A204.1 (cell line): ENCODE data around the gene CDK17.
A peak's percentile ranks its signal among the peaks of the same experiment; 100 is the strongest.
"Not testable (repeated sequence)": the region's sequence is repeated elsewhere in the genome, so short reads cannot be mapped to it uniquely, and the experiment has no call there.

Source experiments
- FAIRE-seq: peaks from 2 replicates; lab custom pipeline; 2012; peaks lifted over from hg19 to GRCh38; lab: Jason Lieb, UNC

Gene CDK17

DNA sequence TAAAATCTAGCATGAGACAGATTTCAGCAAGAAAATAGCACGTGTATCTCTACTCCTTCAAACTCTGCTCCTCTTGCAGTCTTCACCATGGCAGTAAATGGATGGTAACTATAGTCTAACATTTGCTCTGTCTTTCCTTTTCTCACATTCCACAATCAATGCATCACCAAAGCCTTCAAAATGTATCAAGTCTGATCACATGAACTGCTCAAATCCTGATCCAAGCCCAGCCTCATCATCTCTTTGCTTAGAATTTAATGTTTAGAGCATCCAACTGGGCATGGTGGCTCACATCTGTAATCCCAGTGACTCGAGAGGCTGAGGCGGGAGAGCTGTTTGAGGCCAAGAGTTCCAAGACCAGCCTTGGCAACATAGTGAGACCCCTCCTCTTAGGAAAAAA lies 45.9 kb downstream of the CDK17 start:
- no peak for FAIRE-seq

DNA sequence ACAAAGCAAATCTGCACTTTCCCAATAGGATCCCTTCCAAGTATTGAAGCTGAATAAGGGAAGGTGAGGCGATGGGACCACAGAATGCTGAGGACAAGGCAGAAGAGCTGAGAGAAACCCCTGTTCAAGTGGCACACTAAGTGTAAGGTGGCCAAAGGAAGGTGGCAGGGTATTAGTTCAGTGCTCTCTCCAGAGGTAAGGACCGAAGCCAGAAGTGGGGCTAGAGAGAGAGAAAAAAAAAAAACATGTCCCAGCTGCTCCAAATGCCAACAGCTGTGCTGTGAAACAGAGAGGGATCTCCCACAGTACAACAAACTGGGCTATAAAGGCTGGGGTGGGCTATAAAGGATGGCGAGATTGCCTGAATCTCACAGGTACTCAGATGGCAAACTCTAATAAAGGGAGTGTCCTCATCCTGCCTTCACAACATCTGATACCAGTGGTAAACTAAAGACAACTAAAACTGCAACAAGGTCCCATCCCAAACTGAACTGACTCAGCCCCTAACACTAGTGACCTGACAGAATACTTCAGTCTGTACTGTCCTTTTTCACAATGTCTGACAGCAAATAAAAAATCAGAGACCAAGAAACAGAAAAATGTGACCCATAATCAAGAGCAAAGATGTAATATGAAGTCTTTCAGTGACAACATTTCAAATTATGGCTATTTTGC lies 47.9 kb downstream of the CDK17 start:
- no peak for FAIRE-seq

DNA sequence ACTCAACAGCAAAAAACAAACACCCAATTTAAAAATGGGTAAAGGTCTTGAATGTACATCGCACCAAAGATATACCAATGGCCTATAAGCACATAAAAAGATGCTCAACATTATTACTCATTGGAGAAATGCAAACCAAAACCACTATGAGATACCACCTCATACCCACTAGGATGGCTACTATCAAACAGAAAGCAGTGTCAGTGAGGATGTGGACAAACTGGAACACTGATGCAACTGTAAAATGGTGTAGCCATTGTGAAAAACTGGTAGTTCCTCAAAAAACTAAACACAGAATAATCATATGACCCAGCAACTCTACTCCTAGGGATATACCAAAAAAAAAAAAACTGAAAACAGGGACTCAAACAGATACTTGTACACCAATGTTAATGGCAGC lies 49.3 kb downstream of the CDK17 start:
- FAIRE-seq = no peak

DNA sequence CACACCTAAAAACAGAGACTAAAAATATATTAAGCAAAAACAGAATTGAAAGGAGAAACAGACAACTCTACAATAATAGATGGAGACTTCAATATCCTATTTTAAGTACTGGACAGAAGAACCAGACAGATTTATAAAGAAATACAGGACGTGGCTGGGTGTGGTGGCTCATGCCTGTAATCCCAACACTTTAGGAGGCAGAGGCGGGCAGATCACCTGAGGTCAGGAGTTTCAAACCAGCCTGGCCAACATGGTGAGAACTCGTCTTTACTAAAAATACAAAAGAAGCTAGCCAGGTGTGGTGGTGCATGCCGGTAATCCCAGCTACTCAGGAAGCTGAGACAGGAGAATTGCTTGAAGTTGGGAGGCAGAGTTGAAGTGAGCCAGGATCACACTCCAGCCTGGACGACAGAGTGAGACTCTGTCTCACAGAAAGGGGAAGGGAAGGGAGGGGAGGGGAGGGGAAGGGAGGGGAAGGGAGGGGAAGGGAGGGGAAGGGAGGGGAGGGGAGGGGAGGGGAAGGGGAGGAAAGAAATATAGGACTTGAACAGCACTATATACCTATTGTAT lies 53.0 kb downstream of the CDK17 start:
- no peak for FAIRE-seq

DNA sequence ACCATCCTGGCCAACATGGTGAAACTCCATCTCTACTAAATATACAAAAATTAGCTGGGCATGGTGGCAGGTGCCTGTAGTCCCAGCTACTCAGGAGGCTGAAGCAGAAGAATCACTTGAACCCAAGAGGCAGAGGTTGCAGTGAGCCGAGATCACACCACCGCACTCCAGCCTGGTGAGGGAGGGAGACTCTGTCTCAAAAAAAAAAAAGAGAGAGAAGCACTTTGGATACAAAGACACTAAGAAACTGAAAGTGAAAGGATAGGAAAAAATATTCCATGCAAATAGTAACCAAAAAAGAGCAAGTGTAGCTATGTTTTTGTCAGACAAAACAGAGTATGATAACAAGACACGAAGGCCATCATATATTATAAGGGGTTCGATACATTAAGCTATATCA lies 53.5 kb downstream of the CDK17 start:
- FAIRE-seq = peak; percentile 11

DNA sequence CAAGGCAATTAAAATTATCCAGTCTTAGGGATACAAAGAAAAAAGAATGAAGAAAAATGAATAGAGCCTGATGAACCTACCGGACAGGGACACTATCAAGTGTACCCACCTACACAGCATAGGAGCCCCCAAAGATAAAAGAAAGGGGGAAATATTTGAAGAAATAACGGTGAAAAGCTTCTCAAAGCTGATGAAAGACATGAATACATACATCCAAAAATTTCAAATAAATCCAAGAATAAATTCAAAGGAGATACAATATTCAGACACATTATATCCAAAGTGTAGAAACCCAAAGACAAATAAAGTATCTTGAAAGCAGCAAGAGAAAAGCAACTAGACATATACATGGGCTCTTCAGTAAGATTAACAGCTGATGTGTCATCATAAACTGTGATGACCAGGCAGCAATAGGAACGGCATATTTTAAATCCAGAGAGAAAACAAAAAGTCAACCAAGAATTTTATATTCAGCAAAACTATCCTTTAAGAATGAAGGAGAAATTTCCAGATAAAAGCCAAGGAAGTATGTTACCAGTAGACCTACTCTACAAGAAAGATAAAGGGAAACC lies 56.0 kb downstream of the CDK17 start:
- FAIRE-seq = no peak

DNA sequence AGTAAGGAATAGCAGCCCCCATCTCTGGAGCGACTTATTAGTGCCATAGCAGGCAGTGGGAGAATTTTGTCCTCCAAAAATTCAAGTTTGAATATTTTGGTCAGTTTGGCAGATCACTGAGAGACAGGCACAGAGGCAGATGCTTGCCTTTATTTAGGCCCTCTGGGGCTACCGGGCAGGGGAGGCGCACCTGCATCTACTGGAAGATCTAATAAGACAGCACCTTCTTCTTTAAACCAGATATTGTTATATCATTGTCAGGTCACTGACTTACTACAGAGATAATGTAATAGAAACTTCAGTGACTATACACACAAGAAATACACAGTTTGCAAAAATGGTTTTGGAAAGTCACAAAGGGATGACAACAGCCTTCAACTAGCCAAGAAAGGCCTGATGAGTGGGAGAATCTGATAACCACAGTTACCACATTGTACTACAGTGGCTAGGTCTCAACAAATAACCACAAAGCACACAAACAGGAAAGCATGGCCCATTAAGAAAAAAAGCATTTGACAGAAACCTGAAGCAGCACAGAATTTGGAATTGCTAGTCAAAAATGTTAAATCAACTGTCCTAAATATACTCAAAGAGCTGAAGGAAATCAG lies 56.8 kb downstream of the CDK17 start:
- no peak for FAIRE-seq

DNA sequence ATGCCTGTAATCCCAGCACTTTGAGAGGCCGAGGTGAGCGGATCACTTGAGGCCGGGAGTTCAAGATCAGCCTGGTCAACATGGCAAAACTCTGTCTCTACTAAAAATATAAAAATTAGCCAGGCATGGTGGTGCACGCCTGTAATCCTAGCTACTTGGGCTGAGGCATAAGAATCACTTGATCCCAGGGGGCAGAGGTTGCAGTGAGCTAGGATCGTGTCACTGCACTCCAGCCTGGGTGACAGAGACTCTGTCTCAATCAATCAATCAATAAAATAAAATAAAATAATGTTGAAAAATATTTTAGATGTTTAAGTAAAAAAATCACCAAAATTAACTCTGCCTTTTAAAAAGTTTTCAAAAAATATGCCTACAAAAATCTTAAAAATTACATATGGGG lies 60.6 kb downstream of the CDK17 start:
- FAIRE-seq = not testable (repeated sequence)

DNA sequence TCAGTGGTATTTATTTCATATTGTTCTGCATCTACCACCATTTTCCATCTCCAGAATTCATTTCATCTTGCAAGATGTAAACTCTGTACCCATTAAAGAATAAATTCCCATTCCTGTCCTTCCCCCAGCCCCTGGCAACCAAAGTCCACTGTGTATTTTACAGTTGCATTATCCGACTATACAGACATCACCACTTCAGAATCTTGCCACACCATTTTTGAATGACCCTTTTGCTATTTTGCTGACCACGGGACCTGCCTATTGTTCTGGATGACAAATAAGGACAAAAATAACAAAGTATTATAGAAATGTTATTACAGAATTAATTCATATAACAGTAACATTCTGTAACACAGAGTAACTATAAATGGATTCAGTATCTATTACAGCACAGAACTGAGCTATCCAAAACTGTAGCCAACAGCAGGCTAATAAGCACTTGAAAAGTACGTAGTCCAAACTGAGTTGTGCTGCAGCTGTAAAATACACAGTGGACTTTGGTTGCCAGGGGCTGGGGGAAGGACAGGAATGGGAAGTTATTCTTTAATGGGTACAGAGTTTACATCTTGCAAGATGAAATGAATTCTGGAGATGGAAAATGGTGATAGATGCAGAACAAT lies 61.3 kb downstream of the CDK17 start:
- no peak for FAIRE-seq

DNA sequence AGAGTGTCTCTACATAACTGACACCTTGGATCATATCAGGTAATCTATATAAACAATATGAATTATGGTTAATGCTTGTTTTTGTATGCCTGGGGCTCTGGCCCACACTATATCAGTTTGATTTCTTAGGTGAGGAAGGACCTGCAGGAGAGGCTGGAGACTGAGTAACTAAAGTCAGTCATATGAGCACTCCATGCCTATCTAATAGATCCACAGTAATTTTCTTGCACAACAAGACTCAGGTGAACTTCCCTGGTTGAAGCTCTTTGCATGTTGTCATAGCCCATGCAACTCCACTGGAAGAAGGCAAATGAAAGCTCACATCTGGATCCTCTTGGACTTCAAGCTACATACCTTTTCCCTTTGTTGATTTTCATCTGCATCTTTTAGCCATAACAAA lies 62.3 kb downstream of the CDK17 start:
- FAIRE-seq = no peak

DNA sequence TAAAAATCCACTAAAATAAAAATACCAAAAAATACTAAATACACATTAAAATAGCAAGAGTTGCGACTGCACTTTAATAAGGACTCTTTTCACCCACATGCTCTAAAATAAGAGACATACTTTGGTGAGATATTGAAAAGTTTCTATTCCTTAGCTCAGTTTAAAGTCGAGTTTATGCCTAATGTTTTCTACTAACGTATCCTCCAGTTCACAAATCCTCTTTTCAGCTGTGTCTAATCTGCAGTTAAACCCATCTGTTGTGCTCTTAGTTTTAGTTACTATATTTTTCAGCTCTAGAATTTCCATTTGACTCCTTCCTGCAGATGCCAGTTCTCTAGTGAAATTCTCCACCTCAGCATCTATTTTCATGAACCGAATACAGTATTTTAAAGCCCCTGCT lies 63.8 kb downstream of the CDK17 start:
- FAIRE-seq = no peak

DNA sequence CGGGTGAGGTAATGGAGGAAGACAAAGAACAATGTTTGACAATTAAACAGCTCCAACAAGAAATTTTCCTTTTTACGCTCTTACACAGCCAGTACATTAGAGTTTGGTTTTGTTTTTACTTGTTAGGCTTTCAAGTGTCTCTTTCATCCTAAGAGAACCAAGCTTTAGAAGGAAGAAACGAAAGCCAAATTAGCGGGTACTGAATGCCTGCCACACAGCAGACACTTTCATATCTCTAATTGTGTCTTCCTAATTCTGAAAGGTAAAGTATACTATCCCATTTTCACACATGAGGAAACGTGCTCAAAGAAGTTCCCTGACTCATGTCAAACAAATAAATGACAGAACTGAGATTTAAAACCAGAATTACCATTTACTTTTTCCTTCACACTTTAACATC lies 65.0 kb downstream of the CDK17 start:
- no peak for FAIRE-seq

DNA sequence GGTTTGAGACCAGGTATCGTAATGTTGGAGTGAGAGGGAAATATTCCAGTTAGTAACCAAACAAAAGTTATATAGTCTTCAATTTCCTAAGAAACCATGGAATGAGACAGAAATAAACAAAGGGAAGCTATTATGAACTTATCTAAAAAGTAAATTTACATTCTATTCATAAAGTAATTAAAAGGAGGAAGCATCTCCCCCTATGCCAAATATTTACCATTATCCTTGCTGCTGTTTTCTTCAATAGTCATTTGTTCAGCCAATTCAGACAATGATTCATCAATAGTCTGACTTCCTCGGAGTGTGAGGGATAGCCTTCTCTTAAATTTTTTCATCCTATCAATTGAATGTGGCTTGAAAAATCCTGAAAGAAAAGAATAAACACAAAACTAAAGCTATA lies 65.7 kb downstream of the CDK17 start:
- FAIRE-seq = no peak

DNA sequence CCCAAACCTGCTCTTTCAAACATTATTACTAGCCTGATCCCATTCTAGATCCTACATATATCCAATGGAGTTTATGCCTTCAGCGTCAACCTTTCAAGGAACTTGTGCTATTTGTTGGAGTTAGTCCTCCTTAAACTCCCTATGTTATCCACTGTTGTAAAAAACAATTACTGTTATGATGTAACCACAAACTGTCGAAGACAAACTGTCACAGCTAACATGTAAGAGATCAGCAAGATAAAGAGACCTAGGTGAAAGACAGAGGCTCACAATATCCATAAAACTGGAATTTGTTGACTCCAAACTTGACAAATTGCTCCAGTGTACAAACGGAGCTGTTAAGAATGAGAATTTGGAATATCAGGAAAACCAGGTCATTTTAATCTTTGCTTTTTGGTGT lies 70.7 kb downstream of the CDK17 start:
- no peak for FAIRE-seq

DNA sequence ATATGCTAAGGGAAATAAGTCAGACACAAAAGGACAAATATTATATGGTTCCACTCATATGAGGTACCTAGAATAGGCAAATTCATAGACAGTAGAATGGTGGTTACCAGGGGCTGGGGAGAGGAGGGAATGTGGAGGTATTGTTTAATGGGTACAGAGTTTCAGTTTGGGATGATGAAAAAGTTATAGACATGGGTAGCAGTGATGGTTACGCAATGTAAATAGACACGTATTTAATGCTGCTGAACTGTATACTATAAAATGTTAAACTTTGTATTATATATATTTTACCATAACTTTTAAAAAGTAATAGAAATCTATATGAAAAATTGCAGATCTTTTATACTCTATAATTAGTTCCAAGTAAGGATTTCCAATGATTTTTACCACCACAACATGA lies 71.2 kb downstream of the CDK17 start:
- no peak for FAIRE-seq

DNA sequence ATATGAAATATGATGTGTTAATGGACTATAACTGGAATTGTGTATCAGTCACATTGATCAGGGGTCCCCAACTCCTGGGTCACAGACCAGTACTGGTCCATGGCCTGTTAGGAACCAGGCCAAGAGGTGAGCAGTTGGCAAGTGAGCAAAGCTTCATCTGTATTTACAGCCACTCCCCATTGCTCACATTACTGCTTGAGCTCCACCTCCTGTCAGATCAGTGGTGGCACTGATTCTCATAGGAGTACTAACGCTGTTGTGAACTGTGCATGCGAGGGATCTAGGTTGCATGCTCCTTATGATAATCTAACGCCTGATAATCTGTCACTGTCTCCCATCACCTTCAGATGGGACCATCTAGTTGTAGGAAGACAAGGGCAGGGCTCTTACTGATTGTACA lies 72.3 kb downstream of the CDK17 start:
- no peak for FAIRE-seq

DNA sequence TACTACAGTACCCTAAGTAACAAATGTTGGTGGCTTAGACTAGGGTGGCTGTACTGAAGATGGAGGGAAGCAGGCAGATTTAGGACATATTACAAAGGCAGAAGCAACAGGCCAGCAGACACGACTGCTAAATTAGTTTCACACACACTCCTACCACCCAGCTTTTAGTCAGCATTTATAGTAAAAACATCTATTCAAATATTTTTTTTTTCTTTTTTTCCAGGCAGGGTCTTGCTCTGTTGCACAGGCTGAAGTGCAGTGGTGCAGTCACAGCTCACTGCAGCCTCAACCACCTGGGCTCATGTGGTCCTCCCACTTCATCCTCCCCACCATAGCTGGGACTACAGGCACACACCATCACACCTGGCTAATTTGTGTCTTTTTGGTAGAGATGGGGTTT lies 72.9 kb downstream of the CDK17 start:
- FAIRE-seq = no peak

DNA sequence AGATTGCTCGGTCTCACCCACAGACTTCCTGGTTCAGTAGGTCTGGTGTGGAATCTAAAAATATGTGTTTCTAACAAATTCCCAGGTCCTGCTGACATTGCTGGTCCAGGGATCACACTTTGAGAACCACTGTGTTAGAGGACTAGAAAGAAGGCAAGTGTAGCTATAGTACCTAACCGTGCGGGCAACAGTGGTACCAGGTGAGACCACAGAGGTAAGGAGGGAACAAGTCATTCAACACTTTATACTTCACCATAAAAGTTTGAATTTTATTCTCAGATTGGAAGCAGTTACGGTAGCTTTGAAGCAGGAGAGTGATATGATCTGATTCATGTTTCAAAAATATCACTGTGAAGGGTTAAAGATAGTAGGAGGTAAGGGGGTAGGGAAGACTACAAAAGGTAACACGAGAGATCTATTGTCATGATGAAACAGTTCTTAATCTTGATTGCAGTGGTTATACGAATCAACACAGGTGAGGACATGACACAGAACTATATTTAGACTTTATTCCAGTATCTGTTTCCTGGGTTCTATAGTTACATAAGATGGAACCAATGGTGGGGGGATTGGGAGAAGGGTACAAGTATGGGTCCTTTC lies 73.5 kb downstream of the CDK17 start:
- FAIRE-seq = no peak

DNA sequence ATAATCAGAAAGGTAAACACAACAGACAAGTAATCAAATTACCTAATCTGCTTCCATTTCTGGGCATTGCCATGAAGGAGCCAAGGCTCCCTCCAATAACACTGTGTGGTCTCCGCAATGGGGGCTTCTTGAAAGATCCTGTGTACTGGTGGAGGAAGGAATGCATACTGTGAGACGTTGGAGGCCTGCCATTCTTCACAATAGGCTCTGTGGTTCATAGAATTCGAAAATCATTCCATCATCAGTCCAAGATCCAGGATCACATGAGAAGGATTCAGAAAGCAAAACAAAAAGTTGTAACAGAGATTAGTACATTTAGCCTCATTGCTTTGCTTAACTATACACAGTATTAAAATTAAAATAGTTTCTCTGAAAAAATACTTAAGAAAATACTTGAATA lies 76.3 kb downstream of the CDK17 start:
- FAIRE-seq = no peak

DNA sequence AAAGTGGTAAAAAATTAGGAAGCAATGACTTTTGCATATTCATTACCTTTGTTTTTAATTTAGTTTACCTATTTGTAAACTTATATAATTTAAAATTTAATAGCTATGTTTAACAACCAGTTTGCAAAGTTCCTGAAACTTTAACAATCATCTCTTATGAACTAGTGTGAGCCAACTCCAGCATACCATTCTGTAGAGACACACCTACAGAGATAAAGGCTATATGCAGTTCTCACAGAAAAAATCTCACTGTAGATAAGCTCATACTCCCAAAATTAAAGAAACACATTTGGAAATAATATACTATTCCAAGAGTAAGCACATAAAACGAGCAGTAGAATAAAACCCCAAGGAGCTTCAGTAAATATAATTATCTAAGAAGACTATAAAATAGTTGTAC lies 77.5 kb downstream of the CDK17 start:
- FAIRE-seq = no peak

DNA sequence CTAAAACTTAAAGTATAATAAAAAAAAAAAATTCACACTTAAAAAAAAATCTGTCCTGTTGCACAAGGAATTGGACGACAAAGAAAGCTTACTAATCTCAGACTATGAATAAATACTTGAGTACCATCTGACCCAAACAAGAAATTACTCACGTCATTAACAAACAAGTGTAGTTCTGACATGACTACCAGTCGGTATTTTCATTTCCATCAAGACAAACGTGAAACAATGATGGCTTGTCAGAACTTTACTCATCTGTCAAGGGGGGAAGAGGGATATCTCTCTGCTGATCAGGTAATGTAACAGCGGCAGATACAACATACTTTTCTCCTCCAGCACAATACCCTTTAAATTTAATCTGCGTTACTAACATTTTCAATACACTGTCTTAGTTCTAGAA lies 78.3 kb downstream of the CDK17 start:
- FAIRE-seq = no peak

DNA sequence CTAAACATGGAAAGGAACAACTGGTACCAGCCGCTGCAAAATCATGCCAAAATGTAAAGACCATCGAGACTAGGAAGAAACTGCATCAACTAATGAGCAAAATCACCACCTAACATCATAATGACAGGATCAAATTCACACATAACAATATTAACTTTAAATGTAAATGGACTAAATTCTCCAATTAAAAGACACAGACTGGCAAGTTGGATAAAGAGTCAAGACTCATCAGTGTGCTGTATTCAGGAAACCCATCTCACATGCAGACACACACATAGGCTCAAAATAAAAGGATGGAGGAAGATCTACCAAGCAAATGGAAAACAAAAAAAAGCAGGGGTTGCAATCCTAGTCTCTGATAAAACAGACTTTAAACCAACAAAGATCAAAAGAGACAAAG lies 82.4 kb downstream of the CDK17 start:
- FAIRE-seq = not testable (repeated sequence)
